Activated CD8-positive, alpha-beta T cell treated with anti-CD3 and anti-CD28 coated beads for 36 hours (primary cell): ENCODE measurements around the gene NARS2. TPM values are rescaled to one million over a fixed set of nuclear protein-coding genes. Genes with fewer than 3 reads are reported as not detected.

Experiments
- ATAC-seq: fragments of 200-7000 bp; cut with Tn5 transposase; one replicate; pipeline ENCODE4 v1.10.0; 2021; ENCODE audit warnings: mild to moderate bottlenecking, moderate library complexity
- CTCF ChIA-PET: fragments of 350-600 bp; sonication (Branson Sonifier 250); formaldehyde crosslinking; loops from one replicate; lab custom pipeline; 2021; ENCODE audit warnings: antibody characterized with exemption; lab: Charles Lee
- POLR2A ChIA-PET: fragments of 350-600 bp; sonication (Branson Sonifier 250); formaldehyde crosslinking; loops from one replicate; lab custom pipeline; 2021; ENCODE audit warnings: antibody characterized with exemption; lab: Charles Lee
- DNase-seq: peaks from one replicate; pipeline ENCODE4 v3.0.0-alpha.2; 2020
- H3K27ac Mint-ChIP-seq: one replicate; pipeline ENCODE4 v1.8.0; 2021; ENCODE audit warnings: mild to moderate bottlenecking, mixed read lengths
- H3K27me3 Mint-ChIP-seq: one replicate; pipeline ENCODE4 v1.8.0; 2021; ENCODE audit warnings: mixed read lengths
- H3K36me3 Mint-ChIP-seq: one replicate; pipeline ENCODE4 v1.8.0; 2021; ENCODE audit warnings: low read depth, mixed read lengths
- H3K4me1 Mint-ChIP-seq: one replicate; pipeline ENCODE4 v1.8.0; 2021; ENCODE audit warnings: low read depth, mixed read lengths
- H3K4me3 Mint-ChIP-seq: one replicate; pipeline ENCODE4 v1.8.0; 2021; ENCODE audit warnings: mild to moderate bottlenecking, moderate library complexity, mixed read lengths
- H3K9me3 Mint-ChIP-seq: one replicate; pipeline ENCODE4 v1.8.0; 2021; ENCODE audit warnings: mixed read lengths
- intact Hi-C: fragments of 100-400 bp; cut with micrococcal nuclease; formaldehyde crosslinking; loops from one replicate; pipeline ENCODE4 v1.10.0; 2022
- total RNA-seq, 2 experiments: library from RNA; stranded (reverse); gene quantifications; one replicate each; pipeline ENCODE4 v1.2.3, GENCODE V29; 2021
- TF ChIP-seq, protein P1 (sequence below): fragments of 200-600 bp; IDR thresholded peaks from one replicate; pipeline ENCODE4 v1.8.0; 2022; ENCODE audit warnings: antibody characterized with exemption, mild to moderate bottlenecking

NARS2 gene
- total RNA-seq, 2 experiments from 2014 or later, result 26.2 to 32.1 TPM

GRCh38 chr11:78400702-78401101 lies 174.0 kb downstream of the NARS2 start:
- no peak for ATAC-seq
- intact Hi-C loops, result no loop called here
- H3K4me3 Mint-ChIP-seq, result no peak overlapping the region
- no peak overlapping the region for H3K27ac Mint-ChIP-seq
- CTCF ChIA-PET, result interaction anchor here (1.2 kb wide), 1 partner anchor 25 kb away, joined by 3 read pairs; no protein-coding TSS in a partner anchor
- no peaks in the 10 kb centered on the region for H3K36me3 Mint-ChIP-seq
- TF ChIP-seq, protein P1, sequence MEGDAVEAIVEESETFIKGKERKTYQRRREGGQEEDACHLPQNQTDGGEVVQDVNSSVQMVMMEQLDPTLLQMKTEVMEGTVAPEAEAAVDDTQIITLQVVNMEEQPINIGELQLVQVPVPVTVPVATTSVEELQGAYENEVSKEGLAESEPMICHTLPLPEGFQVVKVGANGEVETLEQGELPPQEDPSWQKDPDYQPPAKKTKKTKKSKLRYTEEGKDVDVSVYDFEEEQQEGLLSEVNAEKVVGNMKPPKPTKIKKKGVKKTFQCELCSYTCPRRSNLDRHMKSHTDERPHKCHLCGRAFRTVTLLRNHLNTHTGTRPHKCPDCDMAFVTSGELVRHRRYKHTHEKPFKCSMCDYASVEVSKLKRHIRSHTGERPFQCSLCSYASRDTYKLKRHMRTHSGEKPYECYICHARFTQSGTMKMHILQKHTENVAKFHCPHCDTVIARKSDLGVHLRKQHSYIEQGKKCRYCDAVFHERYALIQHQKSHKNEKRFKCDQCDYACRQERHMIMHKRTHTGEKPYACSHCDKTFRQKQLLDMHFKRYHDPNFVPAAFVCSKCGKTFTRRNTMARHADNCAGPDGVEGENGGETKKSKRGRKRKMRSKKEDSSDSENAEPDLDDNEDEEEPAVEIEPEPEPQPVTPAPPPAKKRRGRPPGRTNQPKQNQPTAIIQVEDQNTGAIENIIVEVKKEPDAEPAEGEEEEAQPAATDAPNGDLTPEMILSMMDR, result no peak
- POLR2A ChIA-PET, result no interaction called here
- DNase-seq, result no peak
- no peaks in the 10 kb centered on the region for H3K27me3 Mint-ChIP-seq
- peaks cover 6% of the 10 kb centered on the region for H3K4me1 Mint-ChIP-seq
- no peaks in the 10 kb centered on the region for H3K9me3 Mint-ChIP-seq

DNA sequence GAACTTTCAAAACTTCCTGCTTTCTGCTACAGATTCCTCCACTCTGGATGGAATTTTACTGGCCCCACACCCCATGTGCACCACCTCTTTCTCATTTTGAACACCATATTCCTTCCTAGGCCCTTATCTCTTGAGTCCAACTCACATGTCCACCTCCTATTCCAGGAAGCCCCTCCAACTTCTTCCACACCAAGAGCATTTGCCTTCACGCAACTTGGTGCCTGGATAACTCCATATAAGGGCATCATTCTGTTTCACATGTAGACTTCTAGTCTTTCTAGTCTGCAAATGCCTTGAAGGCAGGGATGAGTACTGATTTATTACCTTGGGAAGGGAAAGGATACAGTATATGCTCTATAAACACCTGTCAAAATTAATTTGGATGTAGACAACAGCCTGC lies 174.5 kb downstream of the NARS2 start:
- Mint-ChIP-seq H3K27me3 (no peaks in the 10 kb centered on the region), H3K4me3 (no peak overlapping the region), H3K9me3 (no peaks in the 10 kb centered on the region), H3K4me1 (peaks cover 6% of the 10 kb centered on the region), H3K27ac (no peak overlapping the region), H3K36me3 (no peaks in the 10 kb centered on the region)
- DNase-seq, result no peak
- intact Hi-C loops, result no loop called here
- TF ChIP-seq, protein P1, result no peak
- ChIA-PET CTCF (interaction anchor here (1.2 kb wide), 1 partner anchor 24 kb away, joined by 3 read pairs; no protein-coding TSS in a partner anchor), POLR2A (no interaction called here)
- no peak for ATAC-seq

DNA sequence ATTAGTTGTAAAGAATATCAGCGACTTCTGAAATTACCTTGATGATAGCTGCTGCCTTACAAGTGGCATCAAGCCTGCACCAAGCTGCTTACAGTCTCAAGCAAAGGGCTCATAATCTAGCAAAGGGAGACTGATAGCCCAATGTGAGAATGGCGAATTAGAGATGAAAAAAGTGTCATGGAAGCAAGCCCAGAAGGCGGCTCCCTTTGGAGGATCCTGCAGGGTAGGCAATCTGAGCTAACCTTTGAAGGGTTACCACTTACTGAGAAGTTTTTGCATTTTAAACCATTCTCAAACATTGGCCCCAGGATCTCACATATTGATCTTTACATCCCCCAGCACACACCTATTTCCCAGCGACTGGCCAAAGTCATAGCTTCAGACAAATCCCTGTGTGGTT lies 175.5 kb downstream of the NARS2 start:
- no peaks in the 10 kb centered on the region for H3K36me3 Mint-ChIP-seq
- no peaks in the 10 kb centered on the region for H3K27me3 Mint-ChIP-seq
- no peak overlapping the region for H3K4me3 Mint-ChIP-seq
- intact Hi-C loops, result no loop called here
- no peak overlapping the region for H3K27ac Mint-ChIP-seq
- ChIA-PET POLR2A (no interaction called here), CTCF (interaction anchor here (0.9 to 1.0 kb wide), 2 partner anchors 17 to 171 kb away, joined by 3 to 4 read pairs; no protein-coding TSS in a partner anchor)
- peaks cover 6% of the 10 kb centered on the region for H3K4me1 Mint-ChIP-seq
- H3K9me3 Mint-ChIP-seq, result no peaks in the 10 kb centered on the region
- TF ChIP-seq, protein P1, result no peak
- no peak for DNase-seq
- no peak for ATAC-seq

DNA sequence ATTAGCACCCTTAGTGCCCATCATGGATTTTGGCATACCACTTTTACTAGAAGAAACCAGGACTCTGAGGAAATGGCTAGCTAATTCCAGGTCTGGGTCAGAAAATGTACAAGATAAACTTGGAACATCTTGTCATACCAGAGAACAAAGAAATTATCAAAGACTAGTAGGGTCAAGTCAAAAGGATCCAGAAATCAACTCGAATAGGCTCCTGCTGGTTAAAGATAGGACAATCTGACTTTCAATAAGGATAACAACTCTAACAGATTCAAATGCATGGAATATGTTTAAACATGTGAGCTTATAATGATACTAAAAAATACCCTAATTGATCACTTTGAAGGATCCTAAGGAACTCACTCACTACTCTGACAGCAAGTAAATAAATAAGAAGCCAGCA lies 175.9 kb downstream of the NARS2 start:
- no peaks in the 10 kb centered on the region for H3K9me3 Mint-ChIP-seq
- no peaks in the 10 kb centered on the region for H3K36me3 Mint-ChIP-seq
- no peaks in the 10 kb centered on the region for H3K27me3 Mint-ChIP-seq
- no peak for ATAC-seq
- TF ChIP-seq, protein P1, result no peak
- intact Hi-C loops, result no loop called here
- CTCF ChIA-PET, result interaction anchor here (1.0 kb wide), 1 partner anchor 17 kb away, joined by 3 read pairs; no protein-coding TSS in a partner anchor
- POLR2A ChIA-PET, result no interaction called here
- no peak overlapping the region for H3K27ac Mint-ChIP-seq
- peaks cover 6% of the 10 kb centered on the region for H3K4me1 Mint-ChIP-seq
- no peak for DNase-seq
- no peak overlapping the region for H3K4me3 Mint-ChIP-seq

GRCh38 chr11:78397398-78397797 lies 177.3 kb downstream of the NARS2 start:
- H3K4me1 Mint-ChIP-seq, result peaks cover 6% of the 10 kb centered on the region
- peak; percentile 78 for ATAC-seq
- peak; percentile 16 for DNase-seq
- H3K9me3 Mint-ChIP-seq, result no peaks in the 10 kb centered on the region
- TF ChIP-seq, protein P1, result no peak
- no peak overlapping the region for H3K4me3 Mint-ChIP-seq
- ChIA-PET CTCF (interaction anchor here (0.6 kb wide), 1 partner anchor 79 kb away, joined by 3 read pairs; no protein-coding TSS in a partner anchor), POLR2A (no interaction called here)
- H3K36me3 Mint-ChIP-seq, result no peaks in the 10 kb centered on the region
- intact Hi-C loops, result no loop called here
- no peak overlapping the region for H3K27ac Mint-ChIP-seq
- no peaks in the 10 kb centered on the region for H3K27me3 Mint-ChIP-seq
